Measurements from ENCODE around the gene BCL2L11.

The BCL2L11 gene

DNA sequence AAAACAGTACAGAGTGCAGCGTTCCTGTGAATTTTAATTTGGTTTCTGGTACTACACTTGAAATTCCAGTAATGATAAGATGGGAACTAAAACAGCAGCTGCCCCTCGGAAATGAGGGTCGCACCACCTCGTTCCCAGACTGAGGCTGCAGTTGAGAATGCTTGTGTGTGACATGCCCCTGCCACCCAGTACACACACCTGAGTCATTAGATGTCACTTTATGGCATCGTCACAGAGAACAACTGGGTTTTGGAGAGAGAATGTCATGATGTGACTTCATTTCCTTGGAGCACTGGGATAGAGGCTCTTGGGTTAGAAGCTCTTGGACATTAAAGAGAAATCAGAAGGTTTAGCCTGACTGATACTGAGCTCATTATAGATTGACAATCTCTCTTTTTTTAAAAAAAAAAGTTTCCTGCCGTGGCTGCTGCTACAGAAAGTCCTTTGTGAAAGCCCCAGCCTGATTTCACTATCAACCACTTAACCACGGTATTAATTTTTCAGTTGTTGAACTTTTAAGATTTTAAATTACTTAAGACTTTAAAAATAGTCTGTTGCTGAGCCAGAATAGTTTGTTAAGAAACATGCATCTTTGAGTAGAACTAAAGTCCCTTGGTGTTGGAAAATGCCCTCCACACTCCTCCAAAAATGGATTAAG, 24.5 kb downstream of the BCL2L11 start:
- no peak for DNase-seq

DNA sequence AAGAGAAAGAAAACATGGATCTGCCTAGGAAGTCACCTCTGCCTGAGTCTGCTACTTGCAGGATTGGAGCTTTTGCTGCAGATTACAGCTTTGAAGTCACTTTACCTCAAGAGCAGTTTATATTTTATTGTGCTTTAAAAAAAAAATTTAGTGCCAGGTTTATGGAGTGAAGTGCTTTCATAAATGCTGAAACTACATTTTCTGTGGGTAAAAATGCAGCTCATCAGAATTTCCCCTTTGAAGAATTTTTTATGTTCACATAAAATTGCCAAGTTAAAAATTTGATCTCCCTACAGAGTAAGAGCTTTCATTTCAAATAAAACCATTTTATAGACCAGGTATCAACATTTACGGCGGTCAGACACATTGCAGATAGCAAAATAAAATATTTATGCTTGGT, 25.2 kb downstream of the BCL2L11 start:
- no peak for DNase-seq

DNA sequence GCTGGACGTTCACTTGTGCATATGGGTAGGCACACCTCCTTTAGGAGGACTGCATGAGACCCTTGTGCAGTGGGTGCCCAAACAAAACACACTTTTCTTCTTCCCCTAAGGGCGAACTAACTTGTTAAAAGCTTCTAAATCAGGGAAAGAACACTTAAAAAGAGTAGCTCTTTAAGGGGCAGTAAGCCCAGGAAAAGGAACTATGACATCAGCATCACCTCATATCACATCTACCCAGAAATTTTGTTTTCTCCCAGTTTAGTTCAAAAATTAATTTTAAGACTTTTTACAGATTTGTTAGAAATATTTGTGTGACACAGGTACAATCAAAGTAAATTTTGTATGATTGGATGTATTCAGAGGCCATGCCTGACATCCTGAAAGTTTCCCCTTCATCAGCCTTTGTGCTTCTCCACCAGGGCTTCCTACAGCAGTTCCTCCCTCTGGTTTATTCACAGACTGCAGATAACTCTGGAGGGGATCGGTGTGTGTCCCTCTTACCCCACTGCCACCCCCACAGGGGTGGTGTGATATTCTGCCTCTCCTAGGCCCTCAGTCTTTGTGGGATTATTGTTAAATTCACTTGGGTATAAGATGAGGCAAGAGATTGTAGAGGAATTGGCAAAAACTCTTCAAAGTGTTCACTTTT, 27.6 kb downstream of the BCL2L11 start:
- DNase-seq = no peak

DNA sequence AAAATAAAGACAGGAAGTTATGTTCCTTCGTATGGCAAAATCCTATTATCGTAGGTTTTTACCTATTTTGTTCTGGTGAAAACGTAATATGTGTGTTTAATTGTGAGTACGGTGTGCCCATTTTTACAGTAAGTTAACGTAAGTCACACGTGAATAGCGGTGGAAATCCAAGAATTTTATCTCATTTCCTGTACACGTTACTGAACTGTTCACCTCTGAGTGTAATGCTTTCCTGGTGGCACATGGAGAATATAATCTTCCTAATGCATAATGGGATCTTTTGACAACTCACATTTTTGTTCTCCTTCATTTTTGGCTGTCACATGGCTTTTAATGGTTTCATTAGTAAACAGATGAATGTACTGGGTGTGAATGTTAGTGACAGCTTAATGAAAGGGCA, 28.2 kb downstream of the BCL2L11 start:
- DNase-seq = no peak

DNA sequence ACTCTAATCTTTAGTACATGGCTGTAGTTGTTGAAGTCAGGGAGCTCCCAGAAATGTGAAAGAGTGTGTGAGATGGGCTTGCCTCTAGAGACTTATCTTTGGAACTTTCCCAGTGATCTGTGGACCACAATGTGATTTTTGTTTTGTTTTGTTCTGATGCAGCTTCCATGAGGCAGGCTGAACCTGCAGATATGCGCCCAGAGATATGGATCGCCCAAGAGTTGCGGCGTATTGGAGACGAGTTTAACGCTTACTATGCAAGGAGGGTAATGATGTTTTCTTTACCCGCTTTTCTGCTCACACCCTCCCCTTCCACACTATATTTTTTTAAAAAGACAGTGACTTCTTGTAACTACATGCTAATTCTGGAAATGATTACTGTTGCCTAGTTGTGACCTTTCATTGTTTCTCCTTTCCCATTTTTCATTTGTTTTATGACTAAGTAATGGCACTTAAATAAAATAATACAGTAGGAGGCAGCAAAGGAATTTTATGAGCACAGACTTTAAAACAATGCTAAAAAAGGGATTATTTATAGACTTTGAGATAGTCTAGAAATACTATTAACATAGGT, 29.3 kb downstream of the BCL2L11 start:
- DNase-seq = no peak

DNA sequence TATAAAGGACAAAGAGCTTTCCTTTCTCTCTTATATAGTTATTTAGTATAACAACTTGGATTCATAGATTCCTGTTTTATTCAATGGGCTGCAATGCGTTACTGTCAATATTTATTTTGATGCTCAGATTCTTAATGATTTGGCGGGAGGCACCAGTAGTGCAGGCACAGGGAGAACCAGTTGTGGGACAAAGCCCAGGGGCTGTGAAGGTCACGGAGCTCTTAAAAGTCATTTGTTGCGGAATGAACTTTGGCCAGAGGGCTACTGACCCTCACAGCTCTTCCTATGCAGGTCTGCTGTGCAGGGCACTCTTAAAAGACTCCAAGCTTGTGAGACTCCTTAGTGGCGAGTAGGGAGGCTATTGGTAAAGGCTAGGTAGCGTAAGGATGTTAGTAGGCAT, 34.0 kb downstream of the BCL2L11 start:
- no peak for DNase-seq

DNA sequence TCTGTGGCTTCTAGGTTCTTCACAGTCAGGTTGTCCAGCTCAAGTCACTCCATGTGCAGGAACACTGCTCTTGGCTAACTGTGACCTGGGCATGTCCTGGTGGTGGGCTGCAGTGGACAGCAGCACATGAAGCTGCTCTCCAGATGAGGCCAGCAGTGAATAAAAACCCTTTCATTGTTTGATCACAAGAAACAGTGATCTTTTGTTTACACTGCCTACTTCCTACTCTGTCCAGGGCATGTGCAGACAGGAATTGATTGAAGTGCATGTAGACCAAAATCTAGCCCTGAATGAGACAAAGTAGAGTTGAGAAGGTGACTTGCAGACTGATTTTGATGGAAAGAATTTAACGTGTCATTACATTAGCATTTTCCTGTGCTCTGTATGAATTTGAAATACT, 34.9 kb downstream of the BCL2L11 start:
- no peak for DNase-seq

DNA sequence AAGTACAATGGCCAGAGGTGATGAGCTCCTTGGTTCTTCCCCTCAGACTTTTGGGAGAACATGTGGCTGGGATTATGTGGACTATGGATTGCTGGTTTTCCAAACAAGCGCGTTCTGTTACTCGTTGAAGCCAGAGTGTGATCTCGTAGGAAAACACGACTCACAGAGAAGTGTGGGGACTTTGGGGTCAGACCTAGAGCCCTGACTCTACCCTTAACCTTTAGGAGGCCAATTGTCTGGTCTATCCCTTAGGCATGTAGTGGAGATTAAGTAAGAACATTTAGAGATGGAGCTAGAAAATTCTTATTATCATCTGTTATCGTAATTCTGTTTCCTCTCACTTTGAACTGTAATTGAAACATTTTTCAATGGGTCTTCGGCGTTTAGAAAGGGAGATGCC, 35.8 kb downstream of the BCL2L11 start:
- no peak for DNase-seq

DNA sequence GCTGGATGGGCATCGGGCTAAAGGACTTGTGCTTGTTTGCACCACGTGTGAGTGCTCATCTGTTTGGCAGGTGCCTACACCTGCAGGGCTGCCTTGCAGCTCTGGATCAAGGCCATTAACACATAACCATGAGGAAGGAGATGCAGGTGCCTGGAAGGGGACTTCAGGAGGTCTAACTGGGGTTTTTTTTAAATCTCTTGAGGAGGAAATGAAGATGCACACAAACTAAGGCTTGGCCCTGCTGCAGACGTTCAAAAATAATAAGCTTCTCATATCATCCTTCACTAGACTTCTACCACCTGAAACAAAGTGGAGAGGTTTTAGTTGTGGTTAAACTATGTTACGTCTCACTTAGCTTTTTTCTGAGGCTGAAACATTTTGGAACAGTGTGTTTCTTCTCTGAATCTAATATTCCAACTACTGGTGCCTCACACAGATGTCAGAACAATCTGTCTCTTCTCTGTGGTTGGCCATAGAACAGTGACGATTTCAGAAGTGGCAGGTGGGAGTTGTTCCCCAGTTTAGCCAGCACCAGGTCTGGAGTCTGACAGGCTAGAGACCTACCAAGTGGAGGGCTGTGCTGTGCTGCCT, 36.5 kb downstream of the BCL2L11 start:
- DNase-seq = no peak

DNA sequence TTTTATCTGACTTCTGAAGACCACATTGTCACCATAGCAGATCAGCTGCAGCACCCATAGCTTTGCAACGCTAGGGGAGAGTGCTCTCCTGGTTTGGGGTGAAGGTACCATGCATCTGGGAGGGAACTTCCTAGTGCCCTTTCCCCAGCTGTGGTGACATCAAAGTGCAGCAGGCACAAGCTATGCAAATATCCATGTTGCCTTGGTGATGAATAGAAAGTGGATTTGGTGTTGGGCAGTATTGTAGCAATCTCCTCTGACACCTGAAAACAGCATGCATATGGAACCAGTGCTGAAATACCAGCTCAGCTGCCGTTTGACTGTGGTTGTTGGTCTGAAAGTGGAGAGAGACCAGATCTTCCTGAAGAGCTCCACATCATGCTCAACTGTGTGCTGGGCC, 37.1 kb downstream of the BCL2L11 start:
- DNase-seq = no peak

DNA sequence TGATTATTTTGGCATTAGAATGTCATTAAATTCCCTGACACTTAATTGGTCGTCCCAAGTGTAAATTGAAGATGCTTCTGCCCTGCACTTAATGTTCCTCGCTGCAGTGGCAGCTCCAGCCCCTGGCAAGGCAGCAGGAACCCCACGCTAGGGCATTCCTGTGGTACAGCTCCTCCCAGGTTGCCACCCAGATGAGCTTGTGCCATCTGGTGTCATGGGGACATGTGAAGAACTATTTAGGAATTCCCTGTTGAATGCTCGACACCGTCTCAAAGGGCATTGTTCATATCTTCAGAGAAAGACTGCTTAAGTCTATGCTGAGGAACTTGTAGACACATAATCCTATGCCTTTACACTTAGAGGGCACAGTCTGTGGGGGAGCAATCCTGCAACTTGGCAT, 38.9 kb downstream of the BCL2L11 start:
- DNase-seq = no peak

DNA sequence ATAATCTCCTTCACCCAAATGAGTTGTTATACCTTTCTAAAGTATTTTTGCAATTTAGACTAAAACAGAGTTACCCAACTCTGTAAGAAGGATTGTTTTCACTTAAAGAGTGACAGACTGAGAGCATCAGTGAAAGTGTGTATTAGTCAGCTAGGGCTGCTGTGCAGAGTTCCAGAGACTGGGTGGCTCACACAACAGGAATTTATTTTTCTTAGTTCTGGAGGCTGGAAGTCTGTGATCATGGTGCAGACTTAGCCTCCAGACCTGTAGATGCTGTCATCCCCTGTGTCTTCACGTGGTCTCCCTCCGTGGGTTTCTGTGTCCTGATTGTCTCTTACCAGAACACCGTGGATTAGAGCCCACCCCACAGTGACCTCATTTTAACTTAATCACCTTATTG, 40.0 kb downstream of the BCL2L11 start:
- DNase-seq = no peak

DNA sequence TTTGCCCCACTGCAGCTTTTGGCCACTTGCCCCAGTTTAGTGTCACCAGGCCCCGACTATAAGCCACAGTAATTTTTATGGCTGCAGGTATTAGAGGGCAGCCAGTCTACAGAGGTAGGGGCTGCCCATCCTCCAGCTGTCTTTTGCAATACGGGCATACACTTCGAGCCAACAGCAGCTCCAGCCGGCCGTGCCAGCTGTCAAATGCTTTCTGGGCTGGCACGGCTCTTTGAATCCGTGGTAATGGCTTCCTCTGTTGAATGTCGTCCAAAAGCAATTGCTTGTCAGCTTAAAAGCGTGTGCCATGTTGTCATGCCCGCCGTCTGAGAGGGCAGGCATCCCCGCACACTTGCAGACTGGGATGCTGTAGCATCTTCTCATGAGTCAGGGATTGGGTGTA, 41.3 kb downstream of the BCL2L11 start:
- DNase-seq = peak; percentile 97

DNA sequence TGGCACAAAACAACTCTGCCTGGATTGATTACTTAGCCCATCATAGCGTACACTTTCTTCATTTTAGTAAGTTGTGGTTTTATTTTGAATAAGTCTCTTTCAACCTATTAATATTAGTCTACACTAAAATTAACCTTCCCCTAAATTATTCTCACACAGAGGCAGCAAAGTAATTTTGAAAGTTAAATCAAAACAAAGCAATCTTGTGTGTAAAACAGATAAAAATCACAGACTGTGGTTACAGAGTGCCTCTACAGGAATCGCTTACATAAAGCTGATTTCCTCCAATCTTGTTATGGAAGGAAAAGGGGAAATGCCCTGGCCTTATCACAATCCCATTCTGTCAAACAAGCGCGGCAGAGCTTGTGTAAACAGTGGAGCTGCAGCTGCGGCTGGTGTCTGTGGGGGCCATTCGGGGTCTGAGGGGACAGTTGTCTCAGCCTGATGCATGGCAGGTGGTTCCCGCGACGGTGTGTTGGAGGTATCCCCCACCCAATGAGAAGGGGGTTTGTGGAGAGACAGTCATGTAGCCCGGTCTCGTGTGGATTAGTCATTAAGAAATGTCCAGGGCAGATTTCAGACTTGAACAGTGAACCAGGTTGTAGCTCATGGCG, 42.1 kb downstream of the BCL2L11 start:
- no peak for DNase-seq

DNA sequence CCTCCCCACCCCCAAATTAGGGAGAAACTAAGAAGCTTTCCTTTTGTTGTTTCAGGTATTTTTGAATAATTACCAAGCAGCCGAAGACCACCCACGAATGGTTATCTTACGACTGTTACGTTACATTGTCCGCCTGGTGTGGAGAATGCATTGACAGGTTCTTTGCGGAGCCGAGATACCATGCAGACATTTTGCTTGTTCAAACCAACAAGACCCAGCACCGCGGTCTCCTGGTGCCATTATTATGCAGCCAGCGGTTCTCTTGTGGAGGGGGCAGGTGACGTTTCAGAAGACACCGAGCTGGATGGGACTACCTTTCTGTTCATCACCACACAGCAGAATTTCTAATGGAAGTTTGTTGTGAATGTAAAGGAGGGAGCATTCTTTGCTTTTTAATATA, 43.4 kb downstream of the BCL2L11 start:
- DNase-seq = no peak

DNA sequence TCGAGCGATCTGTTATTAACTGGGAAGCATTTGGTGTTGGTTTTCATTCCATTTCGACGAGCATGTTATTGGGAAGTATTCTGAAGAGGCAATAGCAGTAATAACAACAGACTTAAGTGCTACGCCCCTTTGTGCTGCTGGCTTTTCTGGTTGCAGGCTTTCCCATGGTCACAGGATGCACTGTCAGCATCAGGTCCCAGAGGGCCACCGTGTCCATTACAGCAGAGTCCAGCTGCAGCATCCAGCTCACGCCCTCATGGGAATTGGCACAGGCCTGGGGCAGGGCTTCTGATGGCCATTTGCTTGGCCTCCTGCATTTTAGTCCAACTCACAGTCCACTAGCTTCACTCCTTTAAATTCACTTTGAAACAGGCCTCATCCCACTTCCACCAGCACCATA, 44.4 kb downstream of the BCL2L11 start:
- no peak for DNase-seq

DNA sequence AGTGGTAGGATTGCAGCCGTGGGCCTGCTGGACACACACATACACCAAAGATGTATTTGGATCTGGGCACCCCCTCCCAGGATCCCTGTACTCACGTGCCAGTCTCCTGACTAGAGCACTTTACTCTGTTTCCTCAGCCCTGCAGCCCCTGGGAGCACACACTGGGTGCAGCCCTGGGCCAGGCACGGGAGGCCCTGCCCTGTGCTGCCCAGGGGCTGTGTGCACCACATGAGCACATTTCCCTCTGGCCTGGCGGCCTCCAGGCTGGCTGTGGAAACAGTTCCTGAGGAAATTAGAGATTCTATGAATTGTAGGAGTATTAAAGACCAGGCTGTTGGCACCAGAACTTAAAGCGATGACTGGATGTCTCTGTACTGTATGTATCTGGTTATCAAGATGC, 45.4 kb downstream of the BCL2L11 start:
- DNase-seq = no peak

DNA sequence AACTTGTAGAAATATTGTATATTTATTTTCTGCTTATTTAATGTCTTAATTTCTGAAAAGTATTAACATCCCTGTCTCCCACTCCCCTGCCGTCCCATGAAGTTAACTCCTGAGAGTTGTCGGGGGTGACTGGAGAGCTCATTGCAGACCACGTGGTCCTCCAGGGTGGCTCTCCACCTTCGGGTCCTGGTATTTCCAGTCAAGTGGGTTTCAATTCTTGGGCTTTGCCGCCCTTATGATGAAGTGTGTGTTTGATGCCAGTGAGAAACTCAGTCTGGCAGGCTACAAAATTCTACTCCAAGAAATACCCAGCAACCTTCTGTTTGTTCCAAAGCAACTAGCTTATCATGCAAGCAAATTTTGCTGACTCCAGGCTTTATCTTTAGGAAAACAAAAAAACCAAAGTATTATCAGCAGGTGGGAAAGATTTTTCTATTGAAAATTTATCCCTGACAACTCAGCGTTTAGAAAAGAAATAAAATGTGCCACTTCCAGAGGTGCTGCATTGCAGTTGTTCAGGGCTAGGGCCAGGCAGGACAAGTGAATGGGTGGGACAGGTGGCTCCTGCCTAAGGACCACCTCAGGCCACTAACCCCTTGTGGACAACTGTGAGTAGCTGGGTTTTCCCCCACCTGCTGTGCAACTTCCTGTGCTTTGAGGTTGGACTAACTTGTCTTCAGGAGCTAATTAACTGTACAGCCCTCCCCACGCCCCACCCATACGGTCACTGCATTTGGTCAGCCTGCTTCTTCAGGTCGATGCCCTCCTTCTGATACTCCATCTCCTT, 46.6 kb downstream of the BCL2L11 start:
- no peak for DNase-seq

DNA sequence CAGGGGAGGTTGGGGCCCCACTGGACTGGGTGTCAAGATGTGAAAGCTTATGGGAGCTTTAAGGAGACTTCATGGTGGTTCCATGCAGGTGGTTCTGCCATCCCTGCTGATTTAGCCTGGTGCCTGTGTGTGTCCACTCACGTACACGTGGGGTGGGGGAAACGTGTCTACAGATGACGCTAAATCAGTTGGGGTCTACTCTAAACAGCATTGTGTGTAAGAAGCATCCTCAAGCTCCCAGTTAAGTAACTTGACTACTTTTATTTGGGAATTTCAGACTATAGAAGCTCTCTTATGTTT, 47.1 kb downstream of the BCL2L11 start:
- no peak for DNase-seq

DNA sequence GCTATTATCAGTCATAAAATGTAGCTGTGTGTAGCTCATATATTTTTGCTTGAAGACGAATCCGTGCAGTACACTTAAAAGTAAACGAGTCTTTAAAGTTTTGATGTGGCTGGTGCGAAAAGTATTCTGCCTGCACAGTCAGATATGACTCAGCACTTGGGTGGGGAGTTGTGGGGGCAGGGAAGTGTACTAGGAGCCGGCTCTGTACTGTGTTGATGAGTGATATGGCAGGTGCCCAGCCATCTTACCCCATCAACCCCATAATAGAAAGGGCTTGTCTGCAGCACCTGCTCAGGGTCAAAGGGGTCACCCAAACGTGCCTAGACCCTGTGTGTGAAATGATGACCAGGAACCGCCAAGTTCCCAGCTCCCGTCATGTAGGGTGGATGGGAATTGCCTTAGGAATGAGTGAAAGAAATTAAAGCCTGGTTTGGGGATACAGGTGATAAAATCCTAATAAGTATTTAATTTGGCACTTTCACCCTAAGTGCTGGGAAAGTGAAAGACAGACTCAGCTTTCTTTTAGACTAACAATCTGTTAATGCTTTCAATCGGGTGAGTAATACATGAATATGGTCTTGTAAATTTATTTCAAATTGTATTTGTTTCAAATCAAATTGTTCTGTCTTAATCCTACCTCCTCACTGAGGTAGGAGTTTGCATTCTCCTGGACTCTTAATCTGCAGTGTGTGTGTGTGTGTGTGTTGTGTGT, 48.0 kb downstream of the BCL2L11 start:
- DNase-seq = no peak

DNA sequence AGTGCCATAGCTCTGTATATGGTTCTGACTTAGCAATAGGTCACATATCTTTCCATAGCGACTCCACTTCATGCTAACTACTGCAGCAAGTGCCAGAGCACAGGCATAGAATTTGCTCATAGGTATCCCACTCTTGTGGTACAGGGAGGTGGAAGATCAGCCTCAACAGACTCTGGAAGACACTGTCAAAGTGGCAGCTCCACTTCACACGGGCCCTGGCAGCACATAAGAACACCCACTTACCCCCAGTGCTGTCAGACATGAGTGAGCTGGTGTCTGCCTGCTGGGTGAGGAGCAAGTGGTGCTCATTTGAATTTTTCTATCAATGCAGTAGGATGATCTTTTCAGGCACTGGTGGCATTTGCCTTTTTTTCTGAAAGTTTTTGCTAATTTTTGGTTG, 48.6 kb downstream of the BCL2L11 start:
- DNase-seq = no peak

DNA sequence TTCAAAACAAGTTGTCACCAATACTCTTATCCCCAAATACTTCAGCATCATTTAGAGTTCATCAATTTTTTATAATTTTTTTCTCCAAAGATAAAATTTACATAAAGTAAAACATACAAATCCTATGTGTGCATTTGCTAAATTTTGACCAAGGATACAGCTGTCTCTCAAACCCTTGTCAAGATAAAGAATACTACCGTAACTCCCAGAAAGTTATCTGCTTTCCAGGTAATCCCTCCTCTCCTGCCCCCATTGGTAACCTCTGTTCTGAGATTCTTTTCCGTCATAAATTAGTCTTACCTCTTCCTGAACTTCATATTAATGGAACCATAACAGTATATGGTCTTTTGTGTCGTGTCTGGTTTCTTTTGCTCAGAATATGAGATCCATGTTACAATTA, 49.2 kb downstream of the BCL2L11 start:
- no peak for DNase-seq

All from NCI-H1694 (cell line).